ENCODE results near the gene TOMM34.

Gene TOMM34

DNA sequence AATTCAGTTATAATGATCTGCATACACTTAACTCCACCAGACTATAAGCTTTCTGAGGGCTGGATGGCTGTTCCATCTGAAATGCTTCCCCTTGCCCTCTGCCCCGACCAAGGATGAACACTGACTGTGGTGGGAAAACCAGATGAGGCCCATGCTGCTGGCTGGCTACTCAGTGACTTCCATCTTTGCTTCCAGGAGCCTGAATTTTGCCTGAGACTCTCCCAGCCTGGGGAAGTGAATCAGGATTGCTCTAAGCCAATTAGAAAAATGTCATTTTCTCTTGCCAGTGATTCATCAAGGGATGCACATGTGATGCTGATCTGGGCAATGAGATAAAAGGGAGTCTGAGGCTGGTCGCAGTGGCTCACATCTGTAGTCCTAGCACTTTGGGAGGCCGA lies 1.7 kb upstream of the TOMM34 start:
- DNase-seq, result no peak

DNA sequence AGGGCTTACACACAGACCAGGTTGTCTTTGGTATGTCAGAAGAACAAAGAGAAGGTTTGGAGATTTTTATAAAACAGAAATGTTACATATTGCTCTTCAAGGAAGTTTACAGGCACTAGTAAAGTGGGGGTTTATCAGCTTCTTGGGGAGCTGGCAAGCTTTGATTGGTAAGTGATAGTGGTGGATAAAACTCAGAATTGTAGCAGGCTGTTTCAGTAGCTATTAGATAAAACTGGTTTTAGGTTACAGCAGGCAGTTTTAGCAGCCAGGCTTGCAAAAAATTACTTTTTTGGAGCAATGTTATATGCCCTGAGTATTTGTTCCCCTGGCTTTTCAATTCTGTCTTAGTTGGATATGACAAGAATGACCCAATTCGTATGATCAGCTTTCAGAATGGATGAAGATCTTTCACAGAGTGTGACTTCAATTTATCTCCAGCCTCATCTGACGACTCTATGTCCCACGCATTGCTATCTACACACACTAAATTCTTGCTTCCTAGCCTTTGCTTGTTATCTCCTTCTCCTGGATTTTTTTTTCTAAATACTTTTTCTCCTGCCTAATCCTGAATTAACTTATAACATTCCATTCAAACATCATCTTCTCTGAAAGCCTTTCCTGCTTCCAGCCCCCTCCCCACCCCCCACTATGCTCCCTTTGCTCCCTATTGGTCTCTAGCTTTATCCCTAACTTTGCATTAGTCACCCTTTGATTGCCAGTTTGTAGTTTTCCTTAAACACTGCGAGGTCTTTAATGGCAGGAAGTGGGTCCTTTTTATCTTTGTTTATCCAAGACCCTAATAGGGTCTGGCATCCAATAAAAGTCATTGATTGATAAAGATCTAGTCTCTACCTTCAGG lies 1.0 kb upstream of the TOMM34 start:
- no peak for DNase-seq

DNA sequence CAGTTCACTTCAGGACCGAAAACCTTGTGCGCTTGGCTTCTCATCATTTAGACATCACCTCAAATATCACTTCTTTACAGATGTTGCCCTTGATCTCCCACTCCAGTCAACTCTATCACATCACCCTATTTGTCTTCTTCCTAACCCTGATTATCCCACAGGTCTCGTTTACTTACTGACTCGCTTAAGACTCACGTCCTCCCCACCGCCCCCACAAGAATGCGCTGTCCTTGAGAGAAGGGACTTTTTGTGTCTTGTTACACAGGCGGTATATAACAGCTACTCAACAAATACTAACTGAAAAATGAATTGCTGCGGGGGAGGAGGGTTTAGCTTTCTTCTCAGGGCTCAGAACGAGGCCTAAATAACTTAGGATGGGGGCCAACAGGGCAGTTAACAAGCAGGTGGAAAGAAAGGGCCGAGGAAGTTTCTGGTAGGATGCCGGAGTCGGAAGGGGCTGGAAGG lies 527 bp downstream of the TOMM34 start:
- peak; percentile 83 for DNase-seq

DNA sequence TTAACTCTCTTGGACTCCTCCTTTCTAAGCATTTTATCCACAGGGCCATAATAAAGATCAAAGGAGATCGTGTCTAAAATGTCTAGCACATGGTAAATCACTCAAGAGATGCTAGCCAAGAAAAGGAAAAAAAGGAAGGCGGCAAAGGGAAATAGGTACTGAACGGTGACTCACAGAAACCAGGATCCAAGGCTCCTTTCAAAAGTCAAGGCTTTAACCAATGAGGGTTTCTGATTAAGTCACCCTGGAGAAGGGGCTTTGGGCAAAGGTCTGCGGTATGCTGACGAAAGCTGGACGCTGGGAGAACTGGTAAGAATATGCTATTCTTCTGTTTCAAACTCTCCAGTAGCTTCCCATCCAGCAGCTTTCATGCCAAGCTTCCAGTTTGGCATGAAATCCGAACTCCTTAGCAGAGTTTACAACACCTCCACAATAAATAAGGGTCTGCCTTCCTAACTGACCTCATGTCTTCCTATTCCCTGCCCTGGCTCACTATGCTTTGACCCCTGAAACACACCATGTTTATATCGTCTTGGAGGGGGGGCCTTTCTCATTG lies 1.0 kb downstream of the TOMM34 start:
- peak; percentile 13 for DNase-seq

DNA sequence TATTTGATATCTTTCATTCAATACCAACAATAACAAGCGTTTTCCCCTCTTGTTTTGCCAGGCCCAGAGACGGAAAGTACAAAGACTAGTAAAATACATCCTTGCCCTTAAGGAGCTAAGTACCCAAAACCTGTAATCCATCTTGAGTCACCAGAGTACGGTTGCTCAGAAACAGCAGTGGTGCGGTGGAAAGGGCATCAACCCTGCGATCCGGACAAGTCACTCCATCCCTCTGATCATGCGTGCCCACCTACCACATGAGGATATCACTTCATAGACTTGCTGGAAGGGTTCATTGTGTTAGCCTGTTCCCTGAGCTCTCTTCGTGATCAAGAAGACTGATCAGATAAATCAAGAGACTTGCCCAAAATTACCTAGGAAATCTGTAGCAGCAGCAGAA lies 1.9 kb downstream of the TOMM34 start:
- no peak for DNase-seq

DNA sequence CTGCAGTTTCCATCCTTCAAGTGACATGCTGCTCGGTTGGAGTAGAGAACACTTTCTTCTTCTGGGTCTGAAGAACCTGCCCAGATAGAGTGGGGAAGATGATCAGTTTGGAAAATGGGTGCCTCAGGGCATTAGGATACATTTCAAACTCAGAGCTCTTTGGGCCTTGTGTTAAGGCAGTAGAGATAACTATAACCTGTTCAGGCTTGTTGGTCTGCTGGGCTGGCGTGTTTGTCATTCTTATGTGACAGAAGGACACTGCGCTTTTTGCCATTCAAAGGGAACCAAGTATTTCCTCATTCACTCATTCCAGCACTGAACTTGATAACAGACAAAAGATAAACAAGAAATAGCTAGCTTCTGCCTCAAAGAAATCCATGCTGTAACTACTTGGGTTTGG lies 3.8 kb downstream of the TOMM34 start:
- no peak for DNase-seq

DNA sequence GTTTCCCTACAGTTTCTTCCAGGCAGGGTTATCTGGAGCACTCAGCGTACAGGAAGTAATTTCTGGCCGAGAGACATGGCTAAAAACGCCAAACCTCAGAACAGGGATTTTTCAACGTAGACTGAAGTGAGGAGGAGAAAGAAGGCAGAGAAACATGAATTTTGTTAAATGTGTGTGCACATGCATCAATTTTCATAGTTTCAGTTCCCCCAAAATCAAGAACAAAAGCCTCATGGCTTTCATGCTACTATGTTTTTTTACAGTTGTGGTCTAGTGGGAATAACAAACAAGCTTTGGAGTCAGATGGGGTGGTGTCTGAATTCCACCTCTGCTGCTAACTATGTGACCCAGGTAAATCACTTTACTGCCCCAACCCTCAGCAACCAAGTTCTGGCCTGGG lies 4.9 kb downstream of the TOMM34 start:
- DNase-seq, result no peak

DNA sequence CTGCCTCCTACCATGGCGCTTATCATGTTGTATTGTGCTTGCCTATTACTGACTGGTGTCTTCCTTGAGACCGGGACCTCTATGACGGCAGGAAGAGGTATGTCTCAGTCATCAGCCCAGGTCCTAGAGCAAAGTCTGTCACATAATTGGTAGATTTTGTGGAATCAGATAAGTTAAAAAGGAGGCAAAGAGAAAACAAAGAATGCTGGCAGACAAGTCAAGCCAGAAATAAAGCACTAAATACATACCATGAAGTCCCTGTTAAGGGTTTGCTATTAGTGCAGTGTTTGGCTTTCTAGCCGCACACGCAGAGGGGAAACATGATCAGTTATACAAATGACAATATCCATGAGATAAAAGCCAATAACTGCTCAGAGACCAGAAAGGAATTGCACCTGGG lies 6.0 kb downstream of the TOMM34 start:
- DNase-seq, result no peak

DNA sequence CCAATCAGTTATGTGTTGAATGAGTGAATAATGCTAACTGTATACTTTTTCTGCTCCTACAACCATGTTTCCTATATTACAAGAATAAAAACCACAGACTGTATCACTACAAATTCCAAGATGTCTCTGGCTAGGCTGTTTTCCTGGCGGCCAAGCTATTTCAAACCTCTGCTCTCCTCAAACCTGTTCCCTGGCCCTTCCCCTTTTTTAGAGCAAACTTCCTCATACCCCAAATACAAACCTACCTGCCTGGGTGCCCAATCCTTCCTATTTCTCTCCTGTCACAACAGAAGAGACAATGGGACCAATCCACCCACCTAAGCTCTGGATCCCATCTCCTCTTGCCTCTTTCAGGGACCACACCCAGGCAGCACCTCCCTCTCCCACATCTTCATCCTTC lies 7.5 kb downstream of the TOMM34 start:
- DNase-seq, result no peak

DNA sequence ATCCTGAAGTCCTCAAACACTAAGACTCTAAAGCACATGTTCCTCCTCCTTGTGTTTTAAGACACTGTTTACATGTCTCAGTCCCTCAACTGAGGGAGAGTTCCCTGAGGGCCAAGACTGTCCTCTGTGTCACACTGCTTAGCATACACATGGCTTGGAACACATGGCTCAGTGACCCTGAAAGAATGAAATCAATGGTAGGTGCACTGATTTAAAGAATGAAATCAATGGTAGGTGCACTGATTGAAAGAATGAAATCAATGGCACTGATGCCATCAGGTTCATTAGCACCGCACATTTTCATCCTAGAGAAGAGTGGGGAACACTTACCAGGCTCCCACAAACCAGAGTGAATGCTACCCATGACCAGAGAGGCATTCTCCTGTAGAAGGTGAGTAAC lies 9.8 kb downstream of the TOMM34 start:
- DNase-seq, result no peak

DNA sequence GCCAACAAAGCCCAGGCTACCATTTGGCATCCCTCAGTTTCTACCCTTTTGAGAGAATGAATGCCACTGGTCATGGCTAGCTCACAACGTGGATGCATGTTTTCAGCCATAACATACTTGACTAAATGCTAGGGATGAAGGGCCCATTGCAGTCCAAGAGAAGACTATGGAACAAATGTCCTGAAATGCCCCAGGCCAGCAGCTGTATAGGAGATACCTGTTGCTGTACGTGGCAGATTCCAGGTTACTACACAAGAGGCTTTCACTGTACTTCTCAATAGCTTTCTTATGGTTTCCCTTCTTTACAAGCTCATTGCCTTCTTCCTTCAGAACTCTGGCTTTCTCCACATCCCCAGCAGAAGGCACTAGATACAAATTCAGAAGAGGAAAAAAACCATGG lies 11.7 kb downstream of the TOMM34 start:
- DNase-seq, result no peak

DNA sequence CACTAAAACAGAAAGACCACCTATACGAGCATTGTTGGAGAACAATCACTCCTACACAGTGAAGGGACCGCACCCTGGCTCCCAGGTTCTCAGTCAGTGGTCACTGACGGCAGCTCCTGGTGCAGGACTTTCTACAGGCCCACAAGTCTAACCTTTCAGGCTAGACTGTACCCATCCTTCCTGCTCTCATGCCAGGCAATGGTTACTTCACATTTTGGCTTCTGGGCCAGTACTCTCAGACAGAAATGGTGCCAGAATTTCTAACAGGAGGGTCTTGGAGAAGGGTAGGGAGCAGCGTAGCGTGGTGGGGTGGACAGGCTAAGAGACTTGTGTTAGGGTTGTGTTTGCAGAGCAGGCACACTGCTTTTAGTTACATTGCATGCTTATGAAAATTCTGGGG lies 12.1 kb downstream of the TOMM34 start:
- no peak for DNase-seq

DNA sequence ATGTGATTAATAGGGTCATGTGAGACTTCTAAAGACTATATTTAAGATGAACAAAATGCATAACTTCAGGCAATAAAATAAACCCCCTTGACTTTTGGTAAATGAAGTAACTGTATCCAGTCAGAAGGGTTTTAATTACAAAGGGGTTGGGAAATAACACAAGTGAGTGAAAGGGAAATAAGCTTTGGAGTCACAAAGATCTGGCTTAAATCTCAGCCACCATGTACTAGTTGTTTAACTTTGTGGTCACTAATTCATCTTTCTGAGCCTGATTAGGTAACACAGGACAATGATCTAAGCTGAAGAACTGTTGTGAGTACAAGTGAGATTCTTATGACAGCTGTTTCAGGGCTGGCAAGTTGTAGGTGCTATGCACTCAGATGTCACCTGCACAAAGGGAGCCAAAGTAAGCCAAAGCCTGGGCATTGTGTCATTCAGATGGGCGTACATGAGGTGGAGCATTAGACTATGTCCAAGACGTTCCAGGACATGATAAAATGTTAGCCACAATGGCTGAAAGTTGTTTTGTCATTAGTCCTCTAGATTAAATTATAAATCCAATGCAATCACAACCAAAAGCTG lies 13.8 kb downstream of the TOMM34 start:
- no peak for DNase-seq

DNA sequence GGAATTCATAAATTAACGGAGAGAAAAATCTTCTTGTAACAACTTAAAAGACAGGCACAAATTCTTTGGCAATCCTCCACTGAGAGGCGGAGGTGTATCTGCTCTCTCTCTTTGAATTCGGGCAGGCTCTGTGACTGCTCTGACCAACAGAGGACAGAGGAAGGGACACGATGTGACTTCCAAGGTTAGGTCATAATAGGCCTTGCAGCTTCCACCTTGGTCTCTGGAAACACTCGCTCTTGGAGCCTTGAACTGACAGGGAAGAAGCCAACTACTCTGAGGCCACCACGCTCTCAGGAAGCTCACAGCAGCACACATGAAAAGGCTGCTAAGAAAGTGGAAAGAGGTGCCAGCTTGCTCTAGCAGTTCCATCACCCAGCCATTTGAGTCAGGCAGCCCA lies 14.9 kb downstream of the TOMM34 start:
- DNase-seq, result no peak

DNA sequence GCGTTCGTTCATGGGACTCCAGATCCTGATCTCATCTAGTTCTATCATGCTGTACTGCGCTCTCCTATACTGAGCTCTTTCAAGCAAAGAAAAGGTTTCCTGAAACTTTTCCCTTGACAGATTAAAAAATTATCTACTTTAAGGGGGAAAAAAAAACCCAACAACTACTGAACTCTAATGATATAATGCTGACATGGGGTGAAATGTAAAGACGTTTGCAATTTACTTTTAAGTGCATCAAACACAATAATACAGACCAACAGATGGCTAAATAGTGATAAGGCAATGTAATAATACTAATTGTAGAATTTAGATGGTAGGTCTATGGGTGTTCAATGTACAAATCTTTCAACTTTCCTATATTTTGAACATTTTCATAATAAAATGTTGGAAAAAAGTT lies 16.4 kb downstream of the TOMM34 start:
- no peak for DNase-seq

DNA sequence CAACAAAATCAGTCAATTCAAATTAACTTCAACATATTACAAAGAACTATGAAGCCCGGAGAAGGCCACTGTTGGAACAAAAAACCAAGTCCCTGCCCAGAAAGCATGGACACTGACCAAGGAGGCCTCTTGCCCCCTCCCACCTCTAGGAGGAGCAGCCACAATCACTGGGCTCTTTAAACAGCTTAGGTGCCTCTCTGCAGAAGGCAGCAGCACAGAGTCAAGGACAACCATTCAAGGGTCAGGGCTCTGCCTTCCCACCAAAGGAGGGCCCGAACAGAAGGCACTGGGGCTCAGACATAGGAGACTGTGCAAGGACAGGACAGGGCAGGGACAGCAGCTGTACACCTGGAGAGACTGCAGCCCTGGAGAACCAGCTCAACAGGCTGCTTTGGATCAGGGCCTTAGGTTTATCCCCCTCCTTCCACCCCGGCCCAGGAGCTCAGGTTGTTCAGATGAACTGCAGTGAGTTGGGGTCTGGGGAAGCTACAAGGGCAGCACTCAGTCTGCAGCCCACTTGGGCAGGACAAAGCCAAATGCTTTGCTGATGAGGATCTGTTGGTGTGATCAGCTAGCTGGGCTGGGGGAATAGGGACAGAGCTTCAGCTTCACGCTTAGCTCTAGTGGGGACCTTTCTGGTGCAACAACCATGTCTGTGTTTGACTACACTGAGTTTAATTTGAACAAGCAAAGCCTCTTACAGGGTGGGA lies 17.8 kb downstream of the TOMM34 start:
- no peak for DNase-seq

DNA sequence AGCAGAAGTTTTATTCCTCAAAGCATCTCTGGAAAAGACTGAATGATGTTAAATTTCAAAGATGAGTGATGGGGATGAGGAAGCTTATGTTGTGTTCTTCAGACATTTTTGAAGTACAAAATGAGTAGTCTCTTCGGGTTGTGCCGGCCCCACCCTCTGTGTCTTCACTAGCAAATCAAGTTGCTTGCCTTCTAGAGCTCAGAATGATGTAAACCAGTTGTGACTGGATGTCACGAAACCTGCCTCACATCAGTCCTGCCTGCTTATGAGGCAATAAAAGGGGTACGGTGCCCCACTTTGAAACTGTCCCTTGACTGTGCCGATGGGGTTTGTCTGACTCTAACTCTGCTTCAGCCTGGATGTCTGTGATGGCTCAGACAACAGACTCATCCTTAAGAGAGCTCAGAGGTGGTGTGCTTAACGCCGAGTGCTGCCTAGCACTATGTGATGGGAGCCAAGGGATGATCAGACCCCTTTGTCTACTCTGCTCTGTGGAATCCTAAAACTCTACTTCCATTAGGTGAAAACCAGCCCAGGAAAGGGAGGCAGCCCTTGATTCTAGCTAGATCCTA lies 19.0 kb downstream of the TOMM34 start:
- no peak for DNase-seq

DNA sequence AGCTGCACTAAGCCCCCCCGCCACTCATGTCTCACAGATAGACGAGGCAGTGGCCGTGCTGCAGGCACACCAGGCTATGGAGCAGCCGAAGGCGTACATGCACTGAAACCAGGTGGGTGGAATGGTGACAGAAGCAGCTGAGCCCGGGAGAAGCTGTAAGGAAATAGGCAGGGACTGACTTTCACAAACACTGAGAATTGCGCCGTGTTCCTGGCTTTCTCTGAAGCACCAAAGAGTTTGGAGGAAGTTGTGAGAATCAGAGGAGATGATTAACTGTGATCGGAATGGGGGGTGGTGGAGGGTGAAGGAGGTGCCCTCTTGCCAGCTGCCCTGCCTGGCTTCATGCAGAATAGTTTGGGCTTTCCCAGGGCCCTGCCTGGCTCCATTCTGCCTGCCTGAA lies 21.6 kb downstream of the TOMM34 start:
- DNase-seq, result no peak

DNA sequence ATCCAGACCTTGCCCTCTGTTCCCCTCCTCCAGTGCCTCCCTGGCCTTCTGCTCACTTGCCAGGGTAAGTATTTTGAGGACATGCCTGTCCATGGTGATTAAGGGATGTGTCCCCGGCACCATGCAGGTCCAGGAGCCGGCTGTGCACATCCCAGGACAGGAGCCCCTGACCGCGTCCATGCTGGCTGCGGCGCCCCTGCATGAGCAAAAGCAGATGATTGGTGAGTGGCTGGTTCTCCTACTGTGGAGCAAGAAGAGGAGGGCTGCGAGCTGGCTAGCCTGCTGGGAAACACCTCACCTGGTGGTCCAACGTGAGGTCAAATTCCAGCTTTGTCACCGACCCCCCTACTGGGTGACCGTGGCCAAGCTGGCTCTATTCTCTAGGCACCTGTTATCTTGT lies 23.7 kb downstream of the TOMM34 start:
- DNase-seq, result no peak

DNA sequence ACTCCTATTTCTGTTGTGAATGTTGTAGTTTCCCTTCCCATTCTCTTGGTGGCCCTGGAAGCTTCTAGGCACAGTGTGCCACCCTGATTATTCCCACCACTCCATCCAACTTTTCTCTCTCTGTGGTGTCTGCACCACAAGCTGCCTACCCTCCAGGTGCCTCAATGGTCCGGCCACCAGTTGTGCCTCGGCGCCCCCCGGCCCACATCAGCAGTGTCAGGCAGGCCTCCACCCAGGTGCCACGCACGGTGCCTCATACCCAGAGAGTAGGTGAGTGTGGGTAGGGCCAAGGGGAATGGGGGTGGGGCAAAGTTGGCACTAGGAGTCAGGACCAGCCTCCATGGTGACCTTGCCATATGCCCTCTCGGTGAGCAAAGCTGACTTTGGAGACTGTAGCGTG lies 27.3 kb downstream of the TOMM34 start:
- no peak for DNase-seq

DNA sequence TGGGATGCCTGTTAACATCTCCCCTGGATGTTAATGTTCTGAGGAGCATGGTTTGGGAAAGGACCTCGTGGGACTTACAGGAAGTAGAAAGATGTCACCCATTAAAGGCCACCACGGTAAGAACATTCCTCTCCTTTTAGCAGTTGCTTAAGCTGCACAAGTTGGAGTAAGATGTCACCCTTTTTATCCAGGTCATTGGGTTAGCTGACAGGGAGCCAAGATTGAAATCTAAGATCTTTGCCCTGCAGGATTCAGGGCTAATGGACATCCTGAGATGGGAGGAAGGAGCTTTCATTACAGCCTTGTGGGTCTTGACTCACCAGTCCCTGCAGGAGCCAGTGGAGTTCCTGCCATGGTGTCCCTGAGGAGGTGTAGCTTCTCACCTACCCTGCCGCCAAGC lies 28.3 kb downstream of the TOMM34 start:
- DNase-seq, result no peak

DNA sequence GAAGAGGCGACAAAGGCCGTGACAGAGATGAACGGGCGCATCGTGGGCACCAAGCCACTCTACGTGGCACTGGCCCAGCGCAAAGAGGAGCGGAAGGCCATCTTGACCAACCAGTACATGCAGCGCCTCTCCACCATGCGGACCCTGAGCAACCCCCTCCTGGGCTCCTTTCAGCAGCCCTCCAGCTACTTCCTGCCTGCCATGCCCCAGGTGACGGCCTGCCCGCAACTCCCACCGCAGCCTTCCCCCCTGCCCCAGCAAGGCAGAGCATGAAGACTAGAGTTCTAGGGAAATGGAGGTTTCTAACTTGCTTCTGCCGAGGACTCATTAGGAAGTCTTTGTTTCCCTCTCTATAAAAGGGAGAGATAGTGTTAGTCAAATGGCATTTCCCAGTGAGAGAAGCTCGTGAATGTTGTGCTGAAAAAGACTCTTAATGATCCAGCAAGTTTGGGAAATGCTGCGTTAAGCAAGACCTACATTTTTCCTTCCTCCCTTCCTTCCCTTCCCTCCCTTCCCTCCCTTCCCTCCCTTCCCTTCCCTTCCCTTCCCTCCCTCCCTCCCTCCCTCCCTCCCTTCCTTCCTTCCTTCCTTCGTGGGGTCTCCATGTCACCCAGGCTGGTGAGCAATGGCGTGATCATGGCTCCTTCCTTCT lies 29.6 kb downstream of the TOMM34 start:
- no peak for DNase-seq

DNA sequence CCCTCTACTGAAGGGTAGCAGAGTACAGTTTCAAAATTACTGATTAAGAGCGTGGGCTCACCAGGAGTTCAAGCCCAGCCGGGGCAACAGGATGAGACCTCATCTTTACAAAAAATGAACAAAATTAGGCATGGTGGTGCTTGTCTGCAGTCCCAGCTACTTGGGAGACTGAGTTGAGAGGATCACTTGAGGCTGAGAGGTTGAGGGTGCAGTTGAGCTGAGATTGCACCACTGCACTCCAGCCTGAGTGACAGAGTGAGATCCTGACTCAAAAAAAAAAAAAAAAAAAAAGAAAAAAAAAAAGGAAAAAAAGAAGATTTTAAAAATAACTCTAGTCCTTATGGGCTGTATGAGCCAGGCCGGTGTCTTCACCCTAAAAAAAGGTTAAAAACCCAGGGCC lies 31.6 kb downstream of the TOMM34 start:
- no peak for DNase-seq
